PC-9 (cell line): Measurements from ENCODE around the gene ZNF264.

ENCODE experiments used
- CTCF ChIP-seq: fragments of 200-600 bp; sonication (generic); conservative IDR thresholded peaks from 2 replicates; pipeline ENCODE4 v1.6.1; 2017; ENCODE audit warnings: mixed run types, antibody characterized with exemption, mild to moderate bottlenecking, moderate library complexity
- EZH2 ChIP-seq: fragments of 200-600 bp; sonication (generic); IDR thresholded peaks from 2 replicates; pipeline ENCODE4 v1.8.0; 2017; ENCODE audit warnings: antibody characterized with exemption, low read depth

- no peak for TF ChIP-seq CTCF
- TF ChIP-seq EZH2 = no peak
Measured at GRCh38 chr19:57242821-57243220, 51.5 kb downstream of the ZNF264 start.
